GM12878 (cell line): Measurements from ENCODE around the gene GRK7. TPM values are rescaled to one million over a fixed set of nuclear protein-coding genes. Genes with fewer than 3 reads are reported as not detected.

Experiments
- BACH1 ChIP-seq: fragments of 450-650 bp; IDR thresholded peaks from 2 replicates; pipeline ENCODE4 v1.6.1; 2017; ENCODE audit warnings: mild to moderate bottlenecking, borderline replicate concordance
- CBX3 ChIP-seq: fragments of 200-600 bp; sonication (generic); IDR thresholded peaks from 2 replicates; pipeline ENCODE4 v1.6.1; 2016; ENCODE audit warnings: low read depth, borderline replicate concordance
- CHD4 ChIP-seq: fragments of 200-600 bp; sonication (generic); IDR thresholded peaks from 2 replicates; pipeline ENCODE4 v1.6.1; 2016; ENCODE audit warnings: mild to moderate bottlenecking
- ESRRA ChIP-seq: IDR thresholded peaks from 2 replicates; pipeline ENCODE4 v1.6.1; 2012; ENCODE audit warnings: mild to moderate bottlenecking, low read length, improper control_type of control experiment
- GATAD2B ChIP-seq: fragments of 450-650 bp; conservative IDR thresholded peaks from 2 replicates; pipeline ENCODE4 v1.6.1; 2017; ENCODE audit warnings: low read depth, mild to moderate bottlenecking, moderate library complexity
- IKZF1 ChIP-seq: fragments of 450-650 bp; conservative IDR thresholded peaks from 2 replicates; pipeline ENCODE4 v1.6.1; 2017; ENCODE audit warnings: antibody characterized with exemption, mild to moderate bottlenecking
- KAT2A ChIP-seq: conservative IDR thresholded peaks from 2 replicates; pipeline ENCODE4 v1.6.1; 2011; ENCODE audit warnings: low read depth, low read length; ENCODE audit not compliant: control insufficient read depth
- LARP7 ChIP-seq: fragments of 450-650 bp; IDR thresholded peaks from 2 replicates; pipeline ENCODE4 v1.6.1; 2017; ENCODE audit warnings: mild to moderate bottlenecking
- MXI1 ChIP-seq: fragments of 150-350 bp; IDR thresholded peaks from 2 replicates; pipeline ENCODE4 v1.6.1; 2011; ENCODE audit warnings: low read depth, mild to moderate bottlenecking, inconsistent platforms, low read length, improper control_type of control experiment
- POLR2AphosphoS2 ChIP-seq: IDR thresholded peaks from 2 replicates; pipeline ENCODE4 v1.6.1; 2011; ENCODE audit warnings: low read depth, mild to moderate bottlenecking, low read length, improper control_type of control experiment, moderate library complexity
- SMAD5 ChIP-seq: IDR thresholded peaks from 2 replicates; pipeline ENCODE4 v1.6.1; 2016; ENCODE audit warnings: antibody characterized with exemption, low read depth
- SPI1 ChIP-seq: IDR thresholded peaks from 2 replicates; pipeline ENCODE4 v1.6.1; 2011; ENCODE audit warnings: low read depth, mild to moderate bottlenecking, low read length, moderate library complexity, borderline replicate concordance; ENCODE audit not compliant: insufficient read depth
- WRNIP1 ChIP-seq: IDR thresholded peaks from 2 replicates; pipeline ENCODE4 v1.6.1; 2011; ENCODE audit warnings: low read depth, low read length, improper control_type of control experiment, borderline replicate concordance
- polyA plus RNA-seq, 11 experiments: library from polyadenylated mRNA; depleted of rRNA in 4 of 11; unstranded in 6 of 11; stranded (reverse) in 5 of 11; fragments of >200 nt; fragmentation: Nextera tagmentation in 4 of 11; fragmentation: Illumina TruSeq in 1 of 11; extraction: Ambion mirVana in 4 of 11; extraction: Trizol in 1 of 11; gene quantifications; 1 replicate in 1 of 11; 2 replicates in 10 of 11; pipeline versions ENCODE4 v1.2.1 to v1.2.3, GENCODE V29; 2011 to 2016; ENCODE audit warnings: inconsistent platforms in 2 of 11, missing spikeins in 2 of 11, low read depth in 1 of 11
- total RNA-seq, 4 experiments: library from RNA; depleted of rRNA in 3 of 4; stranded (reverse); fragments of >200 nt in 3 of 4; fragmentation: Illumina TruSeq in 1 of 4; extraction: Trizol in 1 of 4; gene quantifications; 2 replicates each; pipeline versions ENCODE4 v1.2.1 to v1.2.3, GENCODE V29; 2013 to 2021
- TF ChIP-seq, protein P1 (sequence below), 3 experiments: IDR thresholded peaks in 2 of 3; conservative IDR thresholded peaks in 1 of 3; 2 replicates each; pipeline ENCODE4 v1.5.1; 2011; ENCODE audit warnings: low read depth in 3 of 3, low read length in 3 of 3, mild to moderate bottlenecking in 3 of 3, control low read depth in 2 of 3, moderate library complexity in 2 of 3, inconsistent platforms in 1 of 3, mixed read lengths in 1 of 3; ENCODE audit not compliant: control insufficient read depth in 2 of 3, insufficient read depth in 1 of 3; ENCODE audit errors: extremely low read depth in 1 of 3
- TF ChIP-seq, protein P2 (sequence below): fragments of 150-350 bp; IDR thresholded peaks from 2 replicates; pipeline ENCODE4 v1.6.1; 2014; ENCODE audit warnings: mild to moderate bottlenecking, low read depth, low read length
- TF ChIP-seq, protein P3 (sequence below): fragments of 450-650 bp; IDR thresholded peaks from 2 replicates; pipeline ENCODE4 v1.6.1; 2017; ENCODE audit warnings: mild to moderate bottlenecking, moderate library complexity
- TF ChIP-seq, protein P4 (sequence below): IDR thresholded peaks from 2 replicates; pipeline ENCODE4 v1.6.1; 2011; ENCODE audit warnings: low read depth, mild to moderate bottlenecking, low read length, moderate library complexity, borderline replicate concordance; ENCODE audit errors: extremely low read depth
- TF ChIP-seq, protein P5 (sequence below): IDR thresholded peaks from 2 replicates; pipeline ENCODE4 v1.6.1; 2011; ENCODE audit warnings: borderline replicate concordance, low read depth, mild to moderate bottlenecking, moderate library complexity, low read length; ENCODE audit not compliant: insufficient read depth, poor library complexity, severe bottlenecking

The GRK7 gene
- total and polyA plus RNA-seq, 10 of the 15 experiments (the other 5 are each of a cell fraction or from before 2014, with no cell fraction given) = not detected

DNA sequence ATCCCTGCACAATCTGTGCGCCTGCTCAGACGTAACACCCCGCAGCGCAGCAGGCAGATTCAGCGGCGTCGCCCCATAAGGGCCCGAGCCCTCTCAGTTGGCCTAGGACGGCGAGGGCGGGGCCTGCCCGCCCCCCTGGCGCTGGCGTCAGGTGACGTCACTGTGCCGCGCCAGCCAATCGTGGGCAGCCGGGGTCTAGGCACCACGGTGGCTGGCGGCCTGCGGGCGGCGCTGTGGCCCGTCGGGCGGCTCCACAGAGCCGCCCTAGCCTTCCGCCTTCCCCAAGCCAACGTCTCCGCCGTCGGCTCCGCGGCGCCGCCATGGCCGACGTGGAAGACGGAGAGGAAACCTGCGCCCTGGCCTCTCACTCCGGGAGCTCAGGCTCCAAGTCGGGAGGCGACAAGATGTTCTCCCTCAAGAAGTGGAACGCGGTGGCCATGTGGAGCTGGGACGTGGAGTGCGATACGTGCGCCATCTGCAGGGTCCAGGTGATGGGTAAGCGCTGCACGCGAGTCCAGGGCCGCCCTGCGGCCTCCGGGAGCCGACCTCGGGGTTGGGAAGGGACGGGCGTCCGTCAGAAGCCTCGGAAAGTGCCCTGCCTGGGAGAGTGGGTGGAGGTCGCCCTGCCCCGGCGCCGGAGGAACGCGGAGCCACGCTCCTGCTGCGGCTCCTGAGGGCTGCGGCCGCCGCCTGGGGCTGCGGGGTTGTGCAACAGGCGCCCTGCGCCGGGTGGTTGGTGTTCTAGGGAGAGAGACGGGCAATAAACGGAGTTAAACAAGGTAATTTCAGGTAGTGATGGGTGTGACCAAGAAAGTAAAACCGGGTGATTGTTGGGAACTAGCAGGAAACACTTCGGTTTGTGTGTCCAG, 25.0 kb upstream of the GRK7 start, which contains the start of gene RNF7 (continued):
- TF ChIP-seq GATAD2B = no peak; the same call in none of the 2 replicates
- no peak for TF ChIP-seq KAT2A
- TF ChIP-seq, protein P1, sequence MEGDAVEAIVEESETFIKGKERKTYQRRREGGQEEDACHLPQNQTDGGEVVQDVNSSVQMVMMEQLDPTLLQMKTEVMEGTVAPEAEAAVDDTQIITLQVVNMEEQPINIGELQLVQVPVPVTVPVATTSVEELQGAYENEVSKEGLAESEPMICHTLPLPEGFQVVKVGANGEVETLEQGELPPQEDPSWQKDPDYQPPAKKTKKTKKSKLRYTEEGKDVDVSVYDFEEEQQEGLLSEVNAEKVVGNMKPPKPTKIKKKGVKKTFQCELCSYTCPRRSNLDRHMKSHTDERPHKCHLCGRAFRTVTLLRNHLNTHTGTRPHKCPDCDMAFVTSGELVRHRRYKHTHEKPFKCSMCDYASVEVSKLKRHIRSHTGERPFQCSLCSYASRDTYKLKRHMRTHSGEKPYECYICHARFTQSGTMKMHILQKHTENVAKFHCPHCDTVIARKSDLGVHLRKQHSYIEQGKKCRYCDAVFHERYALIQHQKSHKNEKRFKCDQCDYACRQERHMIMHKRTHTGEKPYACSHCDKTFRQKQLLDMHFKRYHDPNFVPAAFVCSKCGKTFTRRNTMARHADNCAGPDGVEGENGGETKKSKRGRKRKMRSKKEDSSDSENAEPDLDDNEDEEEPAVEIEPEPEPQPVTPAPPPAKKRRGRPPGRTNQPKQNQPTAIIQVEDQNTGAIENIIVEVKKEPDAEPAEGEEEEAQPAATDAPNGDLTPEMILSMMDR (IDR thresholded peaks at IDR 0.05 in 2 of 3, conservative IDR thresholded peaks at IDR 0.05 in 1 of 3; ENCODE audit: control insufficient read depth in 2 of 3, extremely low read depth in 1 of 3, insufficient read depth in 1 of 3, low read depth in 3 of 3, low read length in 3 of 3) = peak; percentile 79 to 98 (median 94); a peak in 5 of 6 replicates
- TF ChIP-seq IKZF1 = peak; percentile 86
- no peak for TF ChIP-seq WRNIP1
- no peak for TF ChIP-seq CBX3
- TF ChIP-seq, protein P2, sequence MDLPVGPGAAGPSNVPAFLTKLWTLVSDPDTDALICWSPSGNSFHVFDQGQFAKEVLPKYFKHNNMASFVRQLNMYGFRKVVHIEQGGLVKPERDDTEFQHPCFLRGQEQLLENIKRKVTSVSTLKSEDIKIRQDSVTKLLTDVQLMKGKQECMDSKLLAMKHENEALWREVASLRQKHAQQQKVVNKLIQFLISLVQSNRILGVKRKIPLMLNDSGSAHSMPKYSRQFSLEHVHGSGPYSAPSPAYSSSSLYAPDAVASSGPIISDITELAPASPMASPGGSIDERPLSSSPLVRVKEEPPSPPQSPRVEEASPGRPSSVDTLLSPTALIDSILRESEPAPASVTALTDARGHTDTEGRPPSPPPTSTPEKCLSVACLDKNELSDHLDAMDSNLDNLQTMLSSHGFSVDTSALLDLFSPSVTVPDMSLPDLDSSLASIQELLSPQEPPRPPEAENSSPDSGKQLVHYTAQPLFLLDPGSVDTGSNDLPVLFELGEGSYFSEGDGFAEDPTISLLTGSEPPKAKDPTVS = no peak
- TF ChIP-seq, protein P3, sequence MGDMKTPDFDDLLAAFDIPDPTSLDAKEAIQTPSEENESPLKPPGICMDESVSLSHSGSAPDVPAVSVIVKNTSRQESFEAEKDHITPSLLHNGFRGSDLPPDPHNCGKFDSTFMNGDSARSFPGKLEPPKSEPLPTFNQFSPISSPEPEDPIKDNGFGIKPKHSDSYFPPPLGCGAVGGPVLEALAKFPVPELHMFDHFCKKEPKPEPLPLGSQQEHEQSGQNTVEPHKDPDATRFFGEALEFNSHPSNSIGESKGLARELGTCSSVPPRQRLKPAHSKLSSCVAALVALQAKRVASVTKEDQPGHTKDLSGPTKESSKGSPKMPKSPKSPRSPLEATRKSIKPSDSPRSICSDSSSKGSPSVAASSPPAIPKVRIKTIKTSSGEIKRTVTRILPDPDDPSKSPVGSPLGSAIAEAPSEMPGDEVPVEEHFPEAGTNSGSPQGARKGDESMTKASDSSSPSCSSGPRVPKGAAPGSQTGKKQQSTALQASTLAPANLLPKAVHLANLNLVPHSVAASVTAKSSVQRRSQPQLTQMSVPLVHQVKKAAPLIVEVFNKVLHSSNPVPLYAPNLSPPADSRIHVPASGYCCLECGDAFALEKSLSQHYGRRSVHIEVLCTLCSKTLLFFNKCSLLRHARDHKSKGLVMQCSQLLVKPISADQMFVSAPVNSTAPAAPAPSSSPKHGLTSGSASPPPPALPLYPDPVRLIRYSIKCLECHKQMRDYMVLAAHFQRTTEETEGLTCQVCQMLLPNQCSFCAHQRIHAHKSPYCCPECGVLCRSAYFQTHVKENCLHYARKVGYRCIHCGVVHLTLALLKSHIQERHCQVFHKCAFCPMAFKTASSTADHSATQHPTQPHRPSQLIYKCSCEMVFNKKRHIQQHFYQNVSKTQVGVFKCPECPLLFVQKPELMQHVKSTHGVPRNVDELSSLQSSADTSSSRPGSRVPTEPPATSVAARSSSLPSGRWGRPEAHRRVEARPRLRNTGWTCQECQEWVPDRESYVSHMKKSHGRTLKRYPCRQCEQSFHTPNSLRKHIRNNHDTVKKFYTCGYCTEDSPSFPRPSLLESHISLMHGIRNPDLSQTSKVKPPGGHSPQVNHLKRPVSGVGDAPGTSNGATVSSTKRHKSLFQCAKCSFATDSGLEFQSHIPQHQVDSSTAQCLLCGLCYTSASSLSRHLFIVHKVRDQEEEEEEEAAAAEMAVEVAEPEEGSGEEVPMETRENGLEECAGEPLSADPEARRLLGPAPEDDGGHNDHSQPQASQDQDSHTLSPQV = peak; percentile 91; the same call in 1 of the 2 replicates
- TF ChIP-seq POLR2AphosphoS2 = 0 out of 2 replicates have a peak, but pooled peaks have one; percentile 57
- 0 out of 2 replicates have a peak, but pooled peaks have one; percentile 9 for TF ChIP-seq SPI1
- TF ChIP-seq ESRRA = no peak
- TF ChIP-seq, protein P4, sequence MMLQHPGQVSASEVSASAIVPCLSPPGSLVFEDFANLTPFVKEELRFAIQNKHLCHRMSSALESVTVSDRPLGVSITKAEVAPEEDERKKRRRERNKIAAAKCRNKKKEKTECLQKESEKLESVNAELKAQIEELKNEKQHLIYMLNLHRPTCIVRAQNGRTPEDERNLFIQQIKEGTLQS = no peak; the same call in 1 of the 2 replicates
- TF ChIP-seq, protein P5, sequence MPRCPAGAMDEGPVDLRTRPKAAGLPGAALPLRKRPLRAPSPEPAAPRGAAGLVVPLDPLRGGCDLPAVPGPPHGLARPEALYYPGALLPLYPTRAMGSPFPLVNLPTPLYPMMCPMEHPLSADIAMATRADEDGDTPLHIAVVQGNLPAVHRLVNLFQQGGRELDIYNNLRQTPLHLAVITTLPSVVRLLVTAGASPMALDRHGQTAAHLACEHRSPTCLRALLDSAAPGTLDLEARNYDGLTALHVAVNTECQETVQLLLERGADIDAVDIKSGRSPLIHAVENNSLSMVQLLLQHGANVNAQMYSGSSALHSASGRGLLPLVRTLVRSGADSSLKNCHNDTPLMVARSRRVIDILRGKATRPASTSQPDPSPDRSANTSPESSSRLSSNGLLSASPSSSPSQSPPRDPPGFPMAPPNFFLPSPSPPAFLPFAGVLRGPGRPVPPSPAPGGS = no peak
- peak; percentile 87 for TF ChIP-seq LARP7
- TF ChIP-seq BACH1 = peak; percentile 48; the same call in 1 of the 2 replicates
- TF ChIP-seq CHD4 = no peak
- TF ChIP-seq SMAD5 = no peak
- TF ChIP-seq MXI1 = peak; percentile 59
